ENCODE results near the gene DNAH3. TPM values are rescaled to one million over a fixed set of nuclear protein-coding genes. Genes with fewer than 3 reads are reported as not detected.
A peak's percentile ranks its signal among the peaks of the same experiment; 100 is the strongest.

The DNAH3 gene
- total RNA-seq, 1 experiment from 2014 or later, result 0.15 TPM

- no peak for TF ChIP-seq EZH2 (IDR thresholded peaks at IDR 0.05)
- TF ChIP-seq RAD21 (IDR thresholded peaks at IDR 0.05; ENCODE audit: low read depth), result peak; percentile 66
- TF ChIP-seq ZFX (IDR thresholded peaks at IDR 0.05), result no peak
- no peak for TF ChIP-seq EGR1 (IDR thresholded peaks at IDR 0.05; ENCODE audit: low read depth)
- TF ChIP-seq CBX3 (IDR thresholded peaks at IDR 0.05; ENCODE audit: low read depth), result no peak
- TF ChIP-seq FOSL1 (IDR thresholded peaks at IDR 0.05; ENCODE audit: low read depth), result no peak
- TF ChIP-seq ZNF274 (IDR thresholded peaks at IDR 0.05; ENCODE audit: low read depth, low read length), result no peak
- TF ChIP-seq JUND (IDR thresholded peaks at IDR 0.05), result no peak
- no peak for TF ChIP-seq SIN3A (IDR thresholded peaks at IDR 0.05; ENCODE audit: low read depth)
- no peak for TF ChIP-seq YY1 (IDR thresholded peaks at IDR 0.05; ENCODE audit: extremely low read depth, insufficient replicate concordance, low read depth, low read length)
- TF ChIP-seq POLR2A (IDR thresholded peaks at IDR 0.05; ENCODE audit: borderline replicate concordance, extremely low read depth, insufficient read depth, insufficient read length), result no peak
- TF ChIP-seq ELF1 (IDR thresholded peaks at IDR 0.05; ENCODE audit: borderline replicate concordance, low read depth), result no peak
These were observed 48.8 kb downstream of the DNAH3 start (continued) for GRCh38 chr16:21101631-21102420.

GRCh38 chr16:21100447-21100846, 50.2 kb downstream of the DNAH3 start:
- ChIA-PET CTCF (interaction anchor here (3.4 kb wide), 1 partner anchor 249 kb away, joined by 34 read pairs; no protein-coding TSS in a partner anchor), RAD21 (ENCODE audit: low non-redundant PET in 1 of 2, low total read pairs in 2 of 2, uncharacterized antibody in 2 of 2, unreplicated experiment in 2 of 2) (no interaction called here), POLR2A (interaction anchor here (1.0 kb wide), 1 partner anchor 200 kb away, joined by 4 read pairs; no protein-coding TSS in a partner anchor)
- H3K9me3 ChIP-seq (ENCODE audit: control insufficient read depth in 1 of 2, insufficient read depth in 1 of 2, low read depth in 1 of 2, low read length in 2 of 2), result no peaks in the 10 kb centered on the region
- H3K79me2 ChIP-seq (ENCODE audit: insufficient read depth, low read length), result no peaks in the 10 kb centered on the region
- H3K9ac ChIP-seq (ENCODE audit: low read length), result no peak overlapping the region
- H2AFZ ChIP-seq (ENCODE audit: low read depth, low read length, poor library complexity, severe bottlenecking), result peak overlapping the region; percentile 93
- intact Hi-C loops (cut with micrococcal nuclease), result loop anchor here (1.0 kb wide), 1 partner anchor 250 kb away; no protein-coding TSS in a partner anchor
- no peaks in the 10 kb centered on the region for H3K9me2 ChIP-seq (ENCODE audit: insufficient read depth)
- BruUV-seq (replicated peaks), result no TSS peak
- no peaks in the 10 kb centered on the region for H3K36me3 ChIP-seq (ENCODE audit: control insufficient read depth in 1 of 2, insufficient read depth in 2 of 2, low read length in 2 of 2)
- no peaks in the 10 kb centered on the region for H4K20me1 ChIP-seq (ENCODE audit: insufficient read depth)
- H3K27ac ChIP-seq (ENCODE audit: low read depth, low read length), result no peak overlapping the region
- H3K27me3 ChIP-seq (ENCODE audit: insufficient read depth, low read length), result no peaks in the 10 kb centered on the region
- DNase-seq (ENCODE audit: low read depth, low spot score) (peak; percentile 19), ATAC-seq (peak; percentile 65)
- H3K4me2 ChIP-seq (ENCODE audit: low read length), result peak overlapping the region; percentile 51
- peaks cover 7 to 21% of the 10 kb centered on the region in 2 experiments; a peak in 3 of 4 replicates for H3K4me1 ChIP-seq (ENCODE audit: control insufficient read depth in 1 of 2, insufficient read depth in 2 of 2, low read length in 2 of 2)
- H3K4me3 ChIP-seq (replicated peaks in 1 of 2; ENCODE audit: low read depth in 1 of 2, low read length in 2 of 2), result no peak overlapping the region
- TF ChIP-seq YY1 (IDR thresholded peaks at IDR 0.05; ENCODE audit: extremely low read depth, insufficient replicate concordance, low read depth, low read length) (peak; percentile 35), SRF (IDR thresholded peaks at IDR 0.05; ENCODE audit: low read depth) (peak; percentile 98), SP1 (IDR thresholded peaks at IDR 0.05; ENCODE audit: low read depth) (no peak)
